Astrocyte (in vitro differentiated cells and primary cell): ENCODE results near the gene OLA1. TPM values are rescaled to one million over a fixed set of nuclear protein-coding genes. Genes with fewer than 3 reads are reported as not detected.

Experiments used
- DNase-seq: peaks from one replicate; pipeline ENCODE4 v3.0.0-alpha.2; 2010; ENCODE audit warnings: low read depth
- FAIRE-seq: peaks from 2 replicates; lab custom pipeline; 2011; peaks lifted over from hg19 to GRCh38; lab: Jason Lieb, UNC
- H2AFZ ChIP-seq: 2 replicates; pipeline ENCODE4 v1.6.0; 2012; ENCODE audit warnings: low read depth, low read length, inconsistent platforms
- H3K27ac ChIP-seq: 2 replicates; pipeline ENCODE4 v1.5.1; 2011; ENCODE audit warnings: low read depth, low read length, inconsistent platforms
- H3K27me3 ChIP-seq: 2 replicates; pipeline ENCODE4 v1.6.0; 2011; ENCODE audit warnings: low read length, inconsistent platforms; ENCODE audit not compliant: insufficient read depth
- H3K36me3 ChIP-seq: 2 replicates; pipeline ENCODE4 v1.5.1; 2011; ENCODE audit warnings: low read length, inconsistent platforms; ENCODE audit not compliant: insufficient read depth
- H3K4me1 ChIP-seq: 2 replicates; pipeline ENCODE4 v1.5.1; 2011; ENCODE audit warnings: low read length, inconsistent platforms; ENCODE audit not compliant: insufficient read depth
- H3K4me2 ChIP-seq: 2 replicates; pipeline ENCODE4 v1.6.0; 2012; ENCODE audit warnings: low read length, inconsistent platforms
- H3K4me3 ChIP-seq: 2 replicates; pipeline ENCODE4 v1.5.1; 2011; ENCODE audit warnings: low read depth, mild to moderate bottlenecking, low read length, inconsistent platforms; ENCODE audit not compliant: insufficient read depth
- H3K79me2 ChIP-seq: 2 replicates; pipeline ENCODE4 v1.6.0; 2012; ENCODE audit warnings: mild to moderate bottlenecking, low read length, inconsistent platforms; ENCODE audit not compliant: insufficient read depth
- H3K9ac ChIP-seq: 2 replicates; pipeline ENCODE4 v1.6.0; 2012; ENCODE audit warnings: mild to moderate bottlenecking, low read length, inconsistent platforms
- H3K9me3 ChIP-seq: 2 replicates; pipeline ENCODE4 v1.5.1; 2012; ENCODE audit warnings: low read depth, mild to moderate bottlenecking, low read length, inconsistent platforms; ENCODE audit not compliant: insufficient read depth
- H4K20me1 ChIP-seq: 2 replicates; pipeline ENCODE4 v1.6.0; 2012; ENCODE audit warnings: low read length, inconsistent platforms; ENCODE audit not compliant: insufficient read depth
- H3K27ac Mint-ChIP-seq: one replicate; pipeline ENCODE4 v1.8.0; 2021; ENCODE audit warnings: mild to moderate bottlenecking, mixed read lengths; ENCODE audit not compliant: unreplicated experiment
- H3K27me3 Mint-ChIP-seq: one replicate; pipeline ENCODE4 v1.8.0; 2021; ENCODE audit warnings: low read depth, mixed read lengths; ENCODE audit not compliant: unreplicated experiment
- H3K36me3 Mint-ChIP-seq: one replicate; pipeline ENCODE4 v1.8.0; 2021; ENCODE audit warnings: low read depth, mixed read lengths; ENCODE audit not compliant: unreplicated experiment
- H3K4me1 Mint-ChIP-seq: one replicate; pipeline ENCODE4 v1.8.0; 2021; ENCODE audit warnings: low read depth, mixed read lengths; ENCODE audit not compliant: unreplicated experiment
- H3K4me3 Mint-ChIP-seq: one replicate; pipeline ENCODE4 v1.8.0; 2021; ENCODE audit warnings: mild to moderate bottlenecking, moderate library complexity, mixed read lengths; ENCODE audit not compliant: unreplicated experiment
- H3K9me3 Mint-ChIP-seq: one replicate; pipeline ENCODE4 v1.8.0; 2021; ENCODE audit warnings: mild to moderate bottlenecking, mixed read lengths; ENCODE audit not compliant: unreplicated experiment
- EZH2 ChIP-seq: IDR thresholded peaks from 2 replicates; pipeline ENCODE4 v1.6.1; 2012; ENCODE audit warnings: mild to moderate bottlenecking, low read length, inconsistent platforms; ENCODE audit not compliant: insufficient read depth
- total RNA-seq: library from RNA; stranded (reverse); gene quantifications from 2 replicates; pipeline ENCODE4 v1.2.1, GENCODE V29; 2021
- TF ChIP-seq, protein P1 (sequence below): IDR thresholded peaks from 2 replicates; pipeline ENCODE4 v1.5.1; 2011; ENCODE audit warnings: low read depth, mild to moderate bottlenecking, inconsistent platforms, low read length, moderate library complexity; ENCODE audit not compliant: insufficient read depth

OLA1 gene
- total RNA-seq, 1 donor from 2014 or later, result 104 TPM

- TF ChIP-seq EZH2, result no peak
- TF ChIP-seq, protein P1, sequence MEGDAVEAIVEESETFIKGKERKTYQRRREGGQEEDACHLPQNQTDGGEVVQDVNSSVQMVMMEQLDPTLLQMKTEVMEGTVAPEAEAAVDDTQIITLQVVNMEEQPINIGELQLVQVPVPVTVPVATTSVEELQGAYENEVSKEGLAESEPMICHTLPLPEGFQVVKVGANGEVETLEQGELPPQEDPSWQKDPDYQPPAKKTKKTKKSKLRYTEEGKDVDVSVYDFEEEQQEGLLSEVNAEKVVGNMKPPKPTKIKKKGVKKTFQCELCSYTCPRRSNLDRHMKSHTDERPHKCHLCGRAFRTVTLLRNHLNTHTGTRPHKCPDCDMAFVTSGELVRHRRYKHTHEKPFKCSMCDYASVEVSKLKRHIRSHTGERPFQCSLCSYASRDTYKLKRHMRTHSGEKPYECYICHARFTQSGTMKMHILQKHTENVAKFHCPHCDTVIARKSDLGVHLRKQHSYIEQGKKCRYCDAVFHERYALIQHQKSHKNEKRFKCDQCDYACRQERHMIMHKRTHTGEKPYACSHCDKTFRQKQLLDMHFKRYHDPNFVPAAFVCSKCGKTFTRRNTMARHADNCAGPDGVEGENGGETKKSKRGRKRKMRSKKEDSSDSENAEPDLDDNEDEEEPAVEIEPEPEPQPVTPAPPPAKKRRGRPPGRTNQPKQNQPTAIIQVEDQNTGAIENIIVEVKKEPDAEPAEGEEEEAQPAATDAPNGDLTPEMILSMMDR, result no peak
- H3K27me3 ChIP-seq, result no peaks in the 10 kb centered on the region
- DNase-seq (no peak), FAIRE-seq (no peak)
- H4K20me1 ChIP-seq, result peaks cover 33% of the 10 kb centered on the region
- H3K36me3 Mint-ChIP-seq, result peaks cover 2% of the 10 kb centered on the region
- H3K36me3 ChIP-seq, result no peaks in the 10 kb centered on the region
- H3K9ac ChIP-seq, result no peak overlapping the region
- no peaks in the 10 kb centered on the region for H3K27me3 Mint-ChIP-seq
- H3K4me2 ChIP-seq, result no peak overlapping the region
- H3K9me3 Mint-ChIP-seq, result no peaks in the 10 kb centered on the region
- no peak overlapping the region for H3K4me3 Mint-ChIP-seq
- H3K4me1 Mint-ChIP-seq, result peaks cover 5% of the 10 kb centered on the region
- H3K79me2 ChIP-seq, result peaks cover 62% of the 10 kb centered on the region
- no peak overlapping the region for H3K27ac Mint-ChIP-seq
- no peaks in the 10 kb centered on the region for H3K9me3 ChIP-seq
- no peak overlapping the region for H2AFZ ChIP-seq
- no peaks in the 10 kb centered on the region for H3K4me1 ChIP-seq
- H3K4me3 ChIP-seq, result no peak overlapping the region
- no peak overlapping the region for H3K27ac ChIP-seq
These were observed 46.1 kb downstream of the OLA1 start for GRCh38 chr2:174202188-174202587.

- Mint-ChIP-seq H3K4me3 (no peak overlapping the region), H3K27me3 (no peaks in the 10 kb centered on the region), H3K36me3 (no peaks in the 10 kb centered on the region), H3K27ac (no peak overlapping the region), H3K4me1 (peaks cover 5% of the 10 kb centered on the region), H3K9me3 (no peaks in the 10 kb centered on the region)
- no peak for FAIRE-seq
- H4K20me1 ChIP-seq, result peaks cover 16% of the 10 kb centered on the region
- no peaks in the 10 kb centered on the region for H3K9me3 ChIP-seq
- no peaks in the 10 kb centered on the region for H3K36me3 ChIP-seq
- H3K4me3 ChIP-seq, result no peak overlapping the region
- H3K9ac ChIP-seq, result no peak overlapping the region
- no peaks in the 10 kb centered on the region for H3K4me1 ChIP-seq
- no peak overlapping the region for H2AFZ ChIP-seq
- no peak overlapping the region for H3K27ac ChIP-seq
- TF ChIP-seq EZH2, result no peak
- TF ChIP-seq, protein P1, result no peak
- H3K4me2 ChIP-seq, result no peak overlapping the region
- DNase-seq, result peak; percentile 36
- H3K27me3 ChIP-seq, result no peaks in the 10 kb centered on the region
- peaks cover 48% of the 10 kb centered on the region for H3K79me2 ChIP-seq
These were observed 49.3 kb downstream of the OLA1 start for GRCh38 chr2:174198846-174199564.

DNA sequence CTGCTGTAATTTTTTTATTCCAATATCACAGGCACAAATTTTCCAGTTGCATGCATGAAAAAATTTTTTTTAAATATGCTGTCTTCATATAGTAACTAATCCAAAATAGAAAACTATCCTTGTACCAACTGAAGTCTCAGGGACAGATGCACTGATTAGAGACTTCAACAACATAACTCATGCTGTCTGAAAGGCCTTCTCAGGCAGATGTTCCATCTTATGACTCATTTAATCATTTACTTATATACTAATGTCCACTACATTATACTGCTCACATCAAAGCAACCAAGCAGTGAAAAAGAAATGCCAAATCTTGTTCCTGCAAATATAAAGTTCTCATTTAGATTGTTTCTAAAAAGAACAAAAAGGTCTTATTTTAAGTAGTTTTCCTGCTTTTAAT is 53.1 kb downstream of the OLA1 start:
- H4K20me1 ChIP-seq, result peaks cover 11% of the 10 kb centered on the region
- no peaks in the 10 kb centered on the region for H3K9me3 ChIP-seq
- H3K4me2 ChIP-seq, result no peak overlapping the region
- TF ChIP-seq, protein P1, result no peak
- TF ChIP-seq EZH2, result no peak
- no peaks in the 10 kb centered on the region for H3K36me3 ChIP-seq
- H3K4me3 ChIP-seq, result no peak overlapping the region
- H2AFZ ChIP-seq, result no peak overlapping the region
- H3K36me3 Mint-ChIP-seq, result no peaks in the 10 kb centered on the region
- no peaks in the 10 kb centered on the region for H3K27me3 ChIP-seq
- H3K27ac ChIP-seq, result no peak overlapping the region
- no peak overlapping the region for H3K27ac Mint-ChIP-seq
- no peak overlapping the region for H3K4me3 Mint-ChIP-seq
- peaks cover 51% of the 10 kb centered on the region for H3K79me2 ChIP-seq
- no peaks in the 10 kb centered on the region for H3K9me3 Mint-ChIP-seq
- no peaks in the 10 kb centered on the region for H3K27me3 Mint-ChIP-seq
- no peaks in the 10 kb centered on the region for H3K4me1 ChIP-seq
- DNase-seq, result peak; percentile 16
- no peak for FAIRE-seq
- H3K9ac ChIP-seq, result no peak overlapping the region
- H3K4me1 Mint-ChIP-seq, result peaks cover 5% of the 10 kb centered on the region
